Stomach (tissue), 4 donors: ENCODE results near the gene FBXL17.
"Not testable (repeated sequence)": the region's sequence is repeated elsewhere in the genome, so short reads cannot be mapped to it uniquely, and the experiment has no call there.

Source experiments
- EP300 ChIP-seq: sonication (generic); formaldehyde crosslinking; IDR thresholded peaks from one replicate; pipeline ENCODE4 v1.6.1; 2017; ENCODE audit warnings: antibody characterized with exemption
- POLR2A ChIP-seq, 4 donors: fragments of 450-650 bp; IDR thresholded peaks; one replicate each; pipeline ENCODE4 v1.6.1; 2016; ENCODE audit warnings: antibody characterized with exemption in 4 of 4, control low read depth in 2 of 4, mild to moderate bottlenecking in 1 of 4, moderate library complexity in 1 of 4
- POLR2AphosphoS5 ChIP-seq, 3 donors: sonication (generic); formaldehyde crosslinking; IDR thresholded peaks; one replicate each; pipeline ENCODE4 v1.6.1; 2016; ENCODE audit warnings: antibody characterized with exemption in 3 of 3
- TF ChIP-seq, protein P1 (sequence below), 7 experiments: fragments of 450-650 bp in 4 of 7; fragments of 200-600 bp in 3 of 7; sonication (generic) in 3 of 7; IDR thresholded peaks; one replicate each; pipeline ENCODE4 v1.5.1; 2016 to 2019; ENCODE audit warnings: antibody characterized with exemption in 7 of 7, control low read depth in 2 of 7, mild to moderate bottlenecking in 1 of 7

DNA sequence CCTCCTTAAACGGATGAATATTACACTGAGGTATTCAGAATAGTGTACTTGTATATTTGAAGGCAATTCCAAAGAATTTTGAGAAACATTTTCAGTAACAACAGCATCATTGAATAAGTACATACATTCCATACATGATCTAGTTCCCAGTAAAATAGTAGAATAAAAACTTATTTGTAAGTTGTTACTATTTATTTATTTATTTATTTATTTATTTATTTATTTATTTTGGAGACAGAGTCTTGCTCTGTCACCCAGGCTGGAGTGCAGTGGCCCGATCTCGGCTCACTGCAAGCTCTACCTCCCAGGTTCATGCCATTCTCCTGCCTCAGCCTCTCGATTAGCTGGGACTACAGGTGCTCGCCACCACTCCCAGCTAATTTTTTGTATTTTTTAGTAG lies 14.9 kb upstream of the FBXL17 start:
- TF ChIP-seq, protein P1, sequence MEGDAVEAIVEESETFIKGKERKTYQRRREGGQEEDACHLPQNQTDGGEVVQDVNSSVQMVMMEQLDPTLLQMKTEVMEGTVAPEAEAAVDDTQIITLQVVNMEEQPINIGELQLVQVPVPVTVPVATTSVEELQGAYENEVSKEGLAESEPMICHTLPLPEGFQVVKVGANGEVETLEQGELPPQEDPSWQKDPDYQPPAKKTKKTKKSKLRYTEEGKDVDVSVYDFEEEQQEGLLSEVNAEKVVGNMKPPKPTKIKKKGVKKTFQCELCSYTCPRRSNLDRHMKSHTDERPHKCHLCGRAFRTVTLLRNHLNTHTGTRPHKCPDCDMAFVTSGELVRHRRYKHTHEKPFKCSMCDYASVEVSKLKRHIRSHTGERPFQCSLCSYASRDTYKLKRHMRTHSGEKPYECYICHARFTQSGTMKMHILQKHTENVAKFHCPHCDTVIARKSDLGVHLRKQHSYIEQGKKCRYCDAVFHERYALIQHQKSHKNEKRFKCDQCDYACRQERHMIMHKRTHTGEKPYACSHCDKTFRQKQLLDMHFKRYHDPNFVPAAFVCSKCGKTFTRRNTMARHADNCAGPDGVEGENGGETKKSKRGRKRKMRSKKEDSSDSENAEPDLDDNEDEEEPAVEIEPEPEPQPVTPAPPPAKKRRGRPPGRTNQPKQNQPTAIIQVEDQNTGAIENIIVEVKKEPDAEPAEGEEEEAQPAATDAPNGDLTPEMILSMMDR (IDR thresholded peaks at IDR 0.05) = not testable (repeated sequence)
- TF ChIP-seq POLR2A (IDR thresholded peaks at IDR 0.05); POLR2AphosphoS5 (IDR thresholded peaks at IDR 0.05); EP300: not testable (repeated sequence)
